Colonic mucosa (tissue), 4 donors: ENCODE measurements around the gene CCDC43. TPM values are rescaled to one million over a fixed set of nuclear protein-coding genes. Genes with fewer than 3 reads are reported as not detected.
"Not testable (repeated sequence)": the region's sequence is repeated elsewhere in the genome, so short reads cannot be mapped to it uniquely, and the experiment has no call there.

ENCODE experiments used
- DNase-seq: peaks from one replicate; pipeline ENCODE4 v3.0.0-alpha.2; 2020
- H3K27ac ChIP-seq: fragments of 200-600 bp; one replicate; pipeline ENCODE4 v1.8.0; 2021
- H3K27me3 ChIP-seq: fragments of 200-600 bp; one replicate; pipeline ENCODE4 v1.8.0; 2021
- H3K36me3 ChIP-seq: fragments of 200-600 bp; one replicate; pipeline ENCODE4 v1.8.0; 2021
- H3K4me1 ChIP-seq: fragments of 200-600 bp; one replicate; pipeline ENCODE4 v1.8.0; 2021; ENCODE audit warnings: mild to moderate bottlenecking
- H3K4me3 ChIP-seq: fragments of 200-600 bp; one replicate; pipeline ENCODE4 v1.8.0; 2021
- H3K9ac ChIP-seq, 2 donors: one replicate each; pipeline ENCODE4 v1.7.0; 2013; ENCODE audit warnings: control low read depth in 2 of 2, low read depth in 2 of 2, low read length in 2 of 2
- H3K9me3 ChIP-seq: fragments of 200-600 bp; one replicate; pipeline ENCODE4 v1.8.0; 2021
- intact Hi-C: fragments of 100-400 bp; cut with DNase I; formaldehyde crosslinking; loops from one replicate; pipeline ENCODE4 v1.14.1; 2022
- total RNA-seq, 2 donors: library from RNA; stranded (reverse); fragmentation: NEBNext Ultra II Directional in 1 of 2; extraction: Animal tissue kit (Norgen Biotek cat#: 25700) in 1 of 2; gene quantifications; one replicate each; pipeline ENCODE4 v1.2.1, GENCODE V29; 2021
- TF ChIP-seq, protein P1 (sequence below): fragments of 200-600 bp; IDR thresholded peaks from one replicate; pipeline ENCODE4 v1.8.0; 2022; ENCODE audit warnings: antibody characterized with exemption, mild to moderate bottlenecking
- donor health status: healthy.
- donor health status: DM: no; HTN: no; CAD: no.
- donor health status: DM: no; HTN: no; CAD: no.

The CCDC43 gene
- total RNA-seq, 2 donors from 2014 or later, result 22.2 to 25.5 TPM

GRCh38 chr17:44688675-44689476 is 700 bp downstream of the CCDC43 start:
- peak overlapping the region; percentile 84 for H3K4me3 ChIP-seq
- H3K36me3 ChIP-seq, result no peaks in the 10 kb centered on the region
- TF ChIP-seq, protein P1, sequence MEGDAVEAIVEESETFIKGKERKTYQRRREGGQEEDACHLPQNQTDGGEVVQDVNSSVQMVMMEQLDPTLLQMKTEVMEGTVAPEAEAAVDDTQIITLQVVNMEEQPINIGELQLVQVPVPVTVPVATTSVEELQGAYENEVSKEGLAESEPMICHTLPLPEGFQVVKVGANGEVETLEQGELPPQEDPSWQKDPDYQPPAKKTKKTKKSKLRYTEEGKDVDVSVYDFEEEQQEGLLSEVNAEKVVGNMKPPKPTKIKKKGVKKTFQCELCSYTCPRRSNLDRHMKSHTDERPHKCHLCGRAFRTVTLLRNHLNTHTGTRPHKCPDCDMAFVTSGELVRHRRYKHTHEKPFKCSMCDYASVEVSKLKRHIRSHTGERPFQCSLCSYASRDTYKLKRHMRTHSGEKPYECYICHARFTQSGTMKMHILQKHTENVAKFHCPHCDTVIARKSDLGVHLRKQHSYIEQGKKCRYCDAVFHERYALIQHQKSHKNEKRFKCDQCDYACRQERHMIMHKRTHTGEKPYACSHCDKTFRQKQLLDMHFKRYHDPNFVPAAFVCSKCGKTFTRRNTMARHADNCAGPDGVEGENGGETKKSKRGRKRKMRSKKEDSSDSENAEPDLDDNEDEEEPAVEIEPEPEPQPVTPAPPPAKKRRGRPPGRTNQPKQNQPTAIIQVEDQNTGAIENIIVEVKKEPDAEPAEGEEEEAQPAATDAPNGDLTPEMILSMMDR, result no peak
- peak overlapping the region; percentile 68 for H3K27ac ChIP-seq
- H3K4me1 ChIP-seq, result no peaks in the 10 kb centered on the region
- H3K9ac ChIP-seq, result peak overlapping the region; percentile 87 to 95
- intact Hi-C loops, result no loop called here
- no peak for DNase-seq
- no peaks in the 10 kb centered on the region for H3K9me3 ChIP-seq
- no peaks in the 10 kb centered on the region for H3K27me3 ChIP-seq

DNA sequence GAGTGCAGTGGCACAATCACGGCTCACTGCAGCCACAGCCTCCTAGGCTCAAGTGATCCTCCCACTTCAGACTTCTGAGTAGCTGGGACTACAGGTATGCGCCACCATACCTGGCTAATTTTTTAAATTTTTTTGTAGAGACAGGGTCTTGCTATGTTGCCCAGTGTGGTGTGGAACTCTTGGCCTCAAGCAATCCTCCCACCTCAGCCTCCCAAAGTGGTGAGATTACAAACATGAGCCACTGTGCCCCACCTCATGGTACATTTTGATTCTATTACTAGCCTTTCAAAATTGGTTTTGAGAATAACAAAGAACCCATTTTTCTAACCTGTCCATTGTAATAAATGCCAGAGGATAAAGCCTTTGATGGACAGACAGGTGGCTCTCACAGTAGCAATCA is 1.4 kb downstream of the CCDC43 start:
- no peak for DNase-seq
- Histone ChIP-seq H3K27ac (no peak overlapping the region), H3K36me3 (no peaks in the 10 kb centered on the region), H3K4me1 (no peaks in the 10 kb centered on the region), H3K9ac (no peak overlapping the region), H3K9me3 (no peaks in the 10 kb centered on the region), H3K4me3 (no peak overlapping the region), H3K27me3 (no peaks in the 10 kb centered on the region)
- TF ChIP-seq, protein P1, result no peak
- intact Hi-C loops, result no loop called here

DNA sequence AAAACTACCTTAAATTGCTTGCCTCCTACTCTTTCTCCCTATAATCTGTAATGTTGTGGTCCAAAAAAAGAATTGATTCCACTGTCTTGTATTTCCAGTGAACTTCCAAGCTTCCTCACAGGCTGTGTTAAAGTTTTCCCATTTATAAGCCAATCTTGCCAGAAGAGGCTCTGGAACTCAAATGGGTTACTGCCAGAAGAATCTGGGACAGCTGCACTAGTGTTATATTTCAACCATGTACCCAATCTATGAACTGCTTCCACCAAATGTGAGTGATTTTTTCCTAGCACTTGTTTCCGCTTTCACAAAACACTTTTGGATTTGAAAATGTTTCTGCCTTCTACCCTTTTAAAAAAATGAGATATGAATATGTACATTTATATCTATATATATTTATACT is 1.8 kb downstream of the CCDC43 start:
- no peak overlapping the region for H3K27ac ChIP-seq
- TF ChIP-seq, protein P1, result no peak
- no peaks in the 10 kb centered on the region for H3K36me3 ChIP-seq
- no peaks in the 10 kb centered on the region for H3K27me3 ChIP-seq
- H3K4me3 ChIP-seq, result no peak overlapping the region
- no peaks in the 10 kb centered on the region for H3K4me1 ChIP-seq
- no peak for DNase-seq
- no peak overlapping the region for H3K9ac ChIP-seq
- intact Hi-C loops, result no loop called here
- no peaks in the 10 kb centered on the region for H3K9me3 ChIP-seq

DNA sequence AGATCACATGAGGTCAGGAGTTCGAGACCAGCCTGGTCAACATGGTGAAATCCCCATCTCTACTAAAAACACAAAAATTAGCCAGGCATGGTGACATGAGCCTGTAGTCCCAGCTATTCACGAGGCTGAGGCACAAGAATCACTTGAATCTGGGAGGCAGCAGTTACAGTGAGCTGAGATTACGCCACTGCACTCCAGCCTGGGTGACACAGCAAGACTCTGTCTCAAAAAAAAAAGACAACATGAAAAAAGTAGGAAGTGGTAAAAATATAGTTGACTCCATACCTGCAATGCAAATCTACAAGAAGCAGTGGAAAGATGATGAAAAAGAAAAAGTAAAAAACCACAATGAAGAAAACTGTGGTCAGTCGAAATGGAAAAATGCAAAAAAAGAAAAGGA is 6.3 kb downstream of the CCDC43 start:
- DNase-seq, H3K27ac ChIP-seq, H3K27me3 ChIP-seq, H3K9me3 ChIP-seq, H3K9ac ChIP-seq, H3K4me1 ChIP-seq, intact Hi-C loops, H3K4me3 ChIP-seq, H3K36me3 ChIP-seq: not testable (repeated sequence)

DNA sequence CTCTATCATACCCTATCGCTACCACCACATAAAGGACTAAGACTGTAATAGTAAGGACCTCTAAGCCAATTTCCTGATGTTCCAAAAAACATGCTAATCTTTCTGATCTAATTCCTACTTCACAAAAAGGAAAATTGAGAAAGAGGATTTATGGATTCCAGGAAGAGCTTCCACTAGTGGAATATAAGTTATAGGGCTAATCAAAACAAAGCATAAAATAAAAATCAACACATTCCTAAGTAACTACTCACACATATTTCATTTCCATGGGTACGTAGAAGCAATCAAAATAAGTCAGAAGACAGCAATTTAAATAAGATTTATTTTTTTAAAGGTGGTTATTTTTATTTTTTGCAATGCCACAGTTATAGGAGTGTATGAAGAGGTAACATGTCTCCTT is 12.4 kb downstream of the CCDC43 start:
- Histone ChIP-seq H3K27ac (no peak overlapping the region), H3K36me3 (no peaks in the 10 kb centered on the region), H3K27me3 (no peaks in the 10 kb centered on the region), H3K4me1 (no peaks in the 10 kb centered on the region), H3K4me3 (no peak overlapping the region), H3K9me3 (no peaks in the 10 kb centered on the region), H3K9ac (no peak overlapping the region)
- TF ChIP-seq, protein P1, result no peak
- intact Hi-C loops, result no loop called here
- DNase-seq, result no peak

DNA sequence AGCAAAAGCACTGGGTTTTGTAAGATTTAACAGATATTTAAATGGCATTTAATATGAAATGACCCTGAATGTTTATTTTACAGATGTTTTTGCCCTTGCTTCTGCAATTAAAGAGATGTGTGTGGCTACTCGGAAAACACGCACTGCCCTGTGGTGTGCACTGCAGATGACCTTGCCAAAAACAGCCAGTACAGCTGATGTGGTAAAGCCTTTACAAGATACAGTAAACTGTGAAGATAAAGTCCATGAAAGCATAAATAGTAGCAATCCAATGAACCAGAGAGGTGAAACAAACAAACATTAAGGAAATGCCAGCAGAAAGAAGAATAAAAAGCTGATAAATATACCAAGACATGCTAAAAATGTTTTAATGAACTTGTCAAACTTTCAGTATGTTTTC is 15.7 kb downstream of the CCDC43 start:
- H3K4me3 ChIP-seq, result no peak overlapping the region

More for the DNA sequence above, 15.7 kb downstream of the CCDC43 start:
- no peaks in the 10 kb centered on the region for H3K27me3 ChIP-seq
- no peak overlapping the region for H3K9ac ChIP-seq
- H3K9me3 ChIP-seq, result no peaks in the 10 kb centered on the region
- intact Hi-C loops, result no loop called here
- no peak for DNase-seq
- H3K4me1 ChIP-seq, result no peaks in the 10 kb centered on the region
- H3K27ac ChIP-seq, result no peak overlapping the region
- TF ChIP-seq, protein P1, result no peak
- H3K36me3 ChIP-seq, result no peaks in the 10 kb centered on the region
